Uterus (tissue), 4 donors: ENCODE results near the gene CBFB. TPM values are rescaled to one million over a fixed set of nuclear protein-coding genes. Genes with fewer than 3 reads are reported as not detected.

ENCODE experiments used
- DNase-seq, 2 donors: peaks; one replicate each; pipeline ENCODE4 v3.0.0-alpha.2; 2019 to 2020
- H3K27ac ChIP-seq, 2 donors: fragments of 200-600 bp; sonication (generic); 1 replicate in 1 of 2; 2 replicates in 1 of 2; pipeline ENCODE4 v1.5.1; 2016 to 2018
- H3K27me3 ChIP-seq, 2 donors: fragments of 200-600 bp; sonication (generic); one replicate each; pipeline ENCODE4 v1.5.1; 2018 to 2019; ENCODE audit warnings: control low read depth in 1 of 2
- H3K36me3 ChIP-seq, 2 donors: fragments of 200-600 bp; sonication (generic); one replicate each; pipeline ENCODE4 v1.5.1; 2019; ENCODE audit warnings: control low read depth in 1 of 2
- H3K4me1 ChIP-seq, 2 donors: fragments of 200-600 bp; sonication (generic); one replicate each; pipeline ENCODE4 v1.5.1; 2018 to 2019; ENCODE audit warnings: control low read depth in 1 of 2
- H3K4me3 ChIP-seq, 2 donors: fragments of 200-600 bp; sonication (generic); 1 replicate in 1 of 2; 2 replicates in 1 of 2; pipeline ENCODE4 v1.5.1; 2018 to 2019; ENCODE audit warnings: mild to moderate bottlenecking in 1 of 2
- H3K9me3 ChIP-seq, 2 donors: fragments of 200-600 bp; sonication (generic); one replicate each; pipeline ENCODE4 v1.5.1; 2019; ENCODE audit warnings: control low read depth in 1 of 2
- CTCF ChIP-seq, 4 experiments: fragments of 200-600 bp in 2 of 4; fragments of 450-650 bp in 2 of 4; sonication (generic) in 2 of 4; IDR thresholded peaks; one replicate each; pipeline ENCODE4 v1.5.1; 2016 to 2019; ENCODE audit warnings: antibody characterized with exemption in 4 of 4, mild to moderate bottlenecking in 2 of 4, moderate library complexity in 1 of 4
- POLR2A ChIP-seq, 2 donors: fragments of 450-650 bp; IDR thresholded peaks; one replicate each; pipeline ENCODE4 v1.6.1; 2016; ENCODE audit warnings: antibody characterized with exemption in 2 of 2, mild to moderate bottlenecking in 1 of 2, moderate library complexity in 1 of 2
- intact Hi-C: fragments of 100-400 bp; cut with DNase I; formaldehyde crosslinking; loops from one replicate; pipeline ENCODE4 v1.15.1; 2023; ENCODE audit warnings: low total_unique reads
- total RNA-seq, 4 donors: library from RNA; depleted of rRNA in 3 of 4; stranded (reverse); fragments of >200 nt in 3 of 4; gene quantifications; one replicate each; pipeline versions ENCODE4 v1.1.0 to v1.2.4, GENCODE V29; 2014 to 2023
- donor health status: DM: yes; HTN: yes; CAD: no.

The CBFB gene
- total RNA-seq, 4 donors from 2014 or later: 42.1 to 108 (median 75.9) TPM

- no peaks in the 10 kb centered on the region for H3K9me3 ChIP-seq
- intact Hi-C loops: no loop called here
- no peak overlapping the region for H3K27ac ChIP-seq
- TF ChIP-seq CTCF (IDR thresholded peaks at IDR 0.05) (no peak), POLR2A (IDR thresholded peaks at IDR 0.05) (no peak)
- H3K36me3 ChIP-seq: no peaks in the 10 kb centered on the region
- DNase-seq: no peak
- no peak overlapping the region for H3K4me3 ChIP-seq
- H3K4me1 ChIP-seq: no peaks in the 10 kb centered on the region
- H3K27me3 ChIP-seq: no peaks in the 10 kb centered on the region
Measured at GRCh38 chr16:67006930-67007658, 21.9 kb upstream of the CBFB start.

GRCh38 chr16:67009158-67009557, 19.8 kb upstream of the CBFB start:
- Histone ChIP-seq H3K27ac (no peak overlapping the region), H3K36me3 (no peaks in the 10 kb centered on the region), H3K27me3 (no peaks in the 10 kb centered on the region), H3K4me3 (no peak overlapping the region), H3K9me3 (no peaks in the 10 kb centered on the region), H3K4me1 (peaks cover 0 to 8% of the 10 kb centered on the region in 2 donors)
- TF ChIP-seq POLR2A (IDR thresholded peaks at IDR 0.05) (no peak), CTCF (IDR thresholded peaks at IDR 0.05) (no peak)
- DNase-seq: no peak
- intact Hi-C loops: no loop called here

GRCh38 chr16:67011274-67011673, 17.7 kb upstream of the CBFB start:
- H3K27ac ChIP-seq: no peak overlapping the region
- intact Hi-C loops: no loop called here
- TF ChIP-seq CTCF (IDR thresholded peaks at IDR 0.05) (no peak), POLR2A (IDR thresholded peaks at IDR 0.05) (no peak)

GRCh38 chr16:67013233-67013822, 15.6 kb upstream of the CBFB start:
- Histone ChIP-seq H3K27me3 (no peaks in the 10 kb centered on the region), H3K36me3 (no peaks in the 10 kb centered on the region), H3K4me3 (peak overlapping the region; percentile 40 to 49), H3K9me3 (no peaks in the 10 kb centered on the region), H3K27ac (peak overlapping the region; percentile 54 to 78), H3K4me1 (peaks cover 0 to 8% of the 10 kb centered on the region in 2 donors)
- no peak for DNase-seq
- TF ChIP-seq POLR2A (IDR thresholded peaks at IDR 0.05) (no peak), CTCF (IDR thresholded peaks at IDR 0.05) (no peak)
- intact Hi-C loops: no loop called here

More at GRCh38 chr16:67011274-67011673, 17.7 kb upstream of the CBFB start:
- Histone ChIP-seq H3K9me3 (no peaks in the 10 kb centered on the region), H3K4me3 (no peak overlapping the region), H3K36me3 (no peaks in the 10 kb centered on the region), H3K27me3 (no peaks in the 10 kb centered on the region), H3K4me1 (peaks cover 0 to 8% of the 10 kb centered on the region in 2 donors)
- no peak for DNase-seq
